ENCODE data around the gene SIL1. TPM values are rescaled to one million over a fixed set of nuclear protein-coding genes. Genes with fewer than 3 reads are reported as not detected.

SIL1 gene
- total RNA-seq, 1 donor: 31.7 TPM

- no peak for TF ChIP-seq CTCF (IDR thresholded peaks at IDR 0.05; ENCODE audit: insufficient read depth, low read length)
- no peak for DNase-seq (ENCODE audit: low read depth)
- H3K4me3 ChIP-seq (ENCODE audit: low read depth, low read length): no peak overlapping the region
These were observed 16.5 kb upstream of the SIL1 start for GRCh38 chr5:139214646-139215045.

- H3K4me3 ChIP-seq (ENCODE audit: low read depth, low read length): no peak overlapping the region
- TF ChIP-seq CTCF (IDR thresholded peaks at IDR 0.05; ENCODE audit: insufficient read depth, low read length): no peak
- DNase-seq (ENCODE audit: low read depth): no peak
These were observed 14.7 kb upstream of the SIL1 start for GRCh38 chr5:139212906-139213305.

- no peak for TF ChIP-seq CTCF (IDR thresholded peaks at IDR 0.05; ENCODE audit: insufficient read depth, low read length)
- DNase-seq (ENCODE audit: low read depth): peak; percentile 18
- no peak overlapping the region for H3K4me3 ChIP-seq (ENCODE audit: low read depth, low read length)
These were observed 14.3 kb upstream of the SIL1 start for GRCh38 chr5:139212486-139212885.

- no peak for DNase-seq (ENCODE audit: low read depth)
- TF ChIP-seq CTCF (IDR thresholded peaks at IDR 0.05; ENCODE audit: insufficient read depth, low read length): no peak
- no peak overlapping the region for H3K4me3 ChIP-seq (ENCODE audit: low read depth, low read length)
These were observed 12.4 kb upstream of the SIL1 start for GRCh38 chr5:139210585-139210984.

- no peak for DNase-seq (ENCODE audit: low read depth)
- no peak overlapping the region for H3K4me3 ChIP-seq (ENCODE audit: low read depth, low read length)
- no peak for TF ChIP-seq CTCF (IDR thresholded peaks at IDR 0.05; ENCODE audit: insufficient read depth, low read length)
These were observed 9.3 kb upstream of the SIL1 start for GRCh38 chr5:139207297-139208000.

- no peak for TF ChIP-seq CTCF (IDR thresholded peaks at IDR 0.05; ENCODE audit: insufficient read depth, low read length)
- H3K4me3 ChIP-seq (ENCODE audit: low read depth, low read length): no peak overlapping the region
- DNase-seq (ENCODE audit: low read depth): no peak
These were observed 7.4 kb upstream of the SIL1 start for GRCh38 chr5:139205586-139205985.

GRCh38 chr5:139205124-139205523, 7.0 kb upstream of the SIL1 start:
- no peak for TF ChIP-seq CTCF (IDR thresholded peaks at IDR 0.05; ENCODE audit: insufficient read depth, low read length)
- no peak overlapping the region for H3K4me3 ChIP-seq (ENCODE audit: low read depth, low read length)
- DNase-seq (ENCODE audit: low read depth): no peak

Measured in fibroblast of the aortic adventitia (primary cell).